Brain microvascular endothelial cell (primary cell): ENCODE measurements around the gene PIEZO1.

Experiments used
- DNase-seq: peaks from one replicate; pipeline ENCODE4 v3.0.0-alpha.2; 2020
- H3K27ac ChIP-seq: fragments of 250-450 bp; sonication (Bioruptor Pico); 2 replicates; pipeline ENCODE4 v1.5.1; 2020; ENCODE audit warnings: mild to moderate bottlenecking, moderate library complexity
- H3K27me3 ChIP-seq: fragments of 250-450 bp; sonication (Bioruptor Pico); replicated peaks from 2 replicates; pipeline ENCODE4 v1.5.1; 2020; ENCODE audit warnings: mild to moderate bottlenecking
- H3K36me3 ChIP-seq: fragments of 250-450 bp; sonication (Bioruptor Pico); replicated peaks from 2 replicates; pipeline ENCODE4 v1.5.1; 2020; ENCODE audit warnings: mild to moderate bottlenecking
- H3K4me3 ChIP-seq: 2 replicates; pipeline ENCODE4 v1.5.1; 2011; ENCODE audit warnings: low read depth, mild to moderate bottlenecking, control low read depth, low read length, moderate library complexity
- CTCF ChIP-seq: IDR thresholded peaks from 2 replicates; pipeline ENCODE4 v1.5.1; 2011; ENCODE audit warnings: low read depth, mild to moderate bottlenecking, moderate library complexity, low read length, control low read depth, inconsistent platforms; ENCODE audit errors: missing control alignments
- in situ Hi-C: cut with HindIII; loops from 2 replicates; pipeline ENCODE4 v1.10.0; 2017; ENCODE audit warnings: low sequenced_read_pairs, low pct_ligation_motif_present

The PIEZO1 gene

GRCh38 chr16:88730632-88731607 is 54.1 kb downstream of the PIEZO1 start:
- peak; percentile 59 for DNase-seq
- no peaks in the 10 kb centered on the region for H3K27me3 ChIP-seq
- no peak for TF ChIP-seq CTCF
- H3K36me3 ChIP-seq, result peaks cover 70% of the 10 kb centered on the region
- in situ Hi-C loops, result no loop called here
- H3K4me3 ChIP-seq, result no peak overlapping the region
- peak overlapping the region; percentile 11 for H3K27ac ChIP-seq

GRCh38 chr16:88727871-88728270 is 57.1 kb downstream of the PIEZO1 start:
- TF ChIP-seq CTCF, result no peak
- in situ Hi-C loops, result no loop called here
- peak; percentile 64 for DNase-seq
- Histone ChIP-seq H3K27me3 (no peaks in the 10 kb centered on the region), H3K27ac (peak overlapping the region; percentile 22), H3K36me3 (peaks cover 71% of the 10 kb centered on the region), H3K4me3 (no peak overlapping the region)

GRCh38 chr16:88726981-88727380 is 58.0 kb downstream of the PIEZO1 start:
- H3K27me3 ChIP-seq, result no peaks in the 10 kb centered on the region
- DNase-seq, result no peak
- no peak overlapping the region for H3K4me3 ChIP-seq
- TF ChIP-seq CTCF, result no peak
- in situ Hi-C loops, result no loop called here
- H3K27ac ChIP-seq, result no peak overlapping the region
- peaks cover 70% of the 10 kb centered on the region for H3K36me3 ChIP-seq

- no peak for TF ChIP-seq CTCF
Observed at GRCh38 chr16:88726408-88726749, 58.6 kb downstream of the PIEZO1 start.

DNA sequence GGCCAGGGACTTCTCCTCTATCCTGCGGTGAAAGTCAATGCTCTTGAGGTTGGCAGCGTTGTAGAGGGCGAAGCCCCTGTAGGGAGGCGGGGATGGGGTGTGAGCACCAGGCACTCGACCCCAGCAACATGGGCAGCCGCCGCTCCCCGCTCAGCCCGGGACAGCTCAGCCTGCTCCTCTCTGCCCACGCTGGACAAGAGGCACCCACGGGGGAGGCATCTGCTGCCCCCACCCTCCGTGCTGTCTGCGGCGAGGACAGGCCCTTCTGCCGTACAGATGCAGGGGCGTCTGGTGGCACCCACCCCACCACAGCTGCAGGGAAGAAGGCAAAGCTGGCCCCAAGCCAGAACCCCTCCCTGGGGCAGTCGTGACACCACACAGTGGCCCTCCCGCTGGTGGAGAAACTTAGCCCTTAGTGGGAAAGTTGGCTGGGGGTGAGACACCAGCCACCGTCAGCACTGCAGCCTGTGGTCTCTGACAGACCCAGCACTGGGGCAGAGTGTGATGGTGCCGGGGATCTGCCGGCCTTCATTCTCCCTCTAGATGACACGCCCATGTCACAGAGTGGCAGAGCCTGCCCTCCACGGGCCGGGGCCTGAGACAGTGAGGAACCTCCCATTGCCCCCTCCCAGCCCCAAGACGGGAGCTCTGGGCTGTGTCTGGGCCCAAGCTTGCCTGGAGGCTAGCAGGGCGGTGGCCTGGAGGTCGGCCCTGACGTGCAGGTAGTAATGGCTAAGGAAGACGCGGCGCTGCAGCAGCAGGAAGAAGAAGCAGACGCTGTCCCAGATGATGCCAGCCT is 59.2 kb downstream of the PIEZO1 start:
- H3K27ac ChIP-seq, result no peak overlapping the region
- no peak for DNase-seq
- TF ChIP-seq CTCF, result no peak
- no peaks in the 10 kb centered on the region for H3K27me3 ChIP-seq
- in situ Hi-C loops, result no loop called here
- H3K4me3 ChIP-seq, result no peak overlapping the region
- peaks cover 77% of the 10 kb centered on the region for H3K36me3 ChIP-seq

More at GRCh38 chr16:88726408-88726749, 58.6 kb downstream of the PIEZO1 start:
- Histone ChIP-seq H3K4me3 (no peak overlapping the region), H3K27ac (no peak overlapping the region), H3K27me3 (no peaks in the 10 kb centered on the region), H3K36me3 (peaks cover 75% of the 10 kb centered on the region)
- DNase-seq, result no peak
- in situ Hi-C loops, result no loop called here
